ENCODE measurements around the gene ARHGEF40.

Gene ARHGEF40

DNA sequence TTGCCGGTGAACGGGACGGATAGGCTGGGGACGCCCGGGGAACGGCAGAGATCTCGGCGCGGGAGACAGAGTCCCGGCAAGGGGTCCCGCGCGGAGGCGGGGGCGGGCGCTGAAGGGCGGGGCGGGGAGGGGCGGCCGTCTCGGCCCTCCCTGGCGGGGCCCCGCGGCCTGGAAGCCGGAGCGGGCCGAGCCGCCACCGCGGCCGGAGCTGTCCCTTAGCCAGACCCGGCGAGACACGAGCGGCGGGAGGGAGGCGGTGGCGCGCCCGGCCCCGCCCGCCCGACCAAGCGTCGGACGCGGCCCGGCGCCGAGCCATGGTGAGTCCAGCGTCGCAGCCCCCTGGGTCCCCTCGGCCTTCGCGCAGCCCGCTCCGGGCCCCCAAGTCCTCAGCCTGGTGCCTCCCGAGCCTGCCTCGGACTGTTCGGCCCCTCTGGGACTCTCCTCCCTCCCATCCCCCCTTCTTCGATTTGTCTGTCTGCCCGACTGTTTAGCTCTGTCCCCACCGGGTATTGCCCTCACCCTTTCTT lies at the start of gene ARHGEF40:
ARHGEF40 (plus strand) TSS at position 222 of the 527 bp plus-strand sequence; CDS start at position 315, 93 bp downstream.
- DNase-seq = no peak

DNA sequence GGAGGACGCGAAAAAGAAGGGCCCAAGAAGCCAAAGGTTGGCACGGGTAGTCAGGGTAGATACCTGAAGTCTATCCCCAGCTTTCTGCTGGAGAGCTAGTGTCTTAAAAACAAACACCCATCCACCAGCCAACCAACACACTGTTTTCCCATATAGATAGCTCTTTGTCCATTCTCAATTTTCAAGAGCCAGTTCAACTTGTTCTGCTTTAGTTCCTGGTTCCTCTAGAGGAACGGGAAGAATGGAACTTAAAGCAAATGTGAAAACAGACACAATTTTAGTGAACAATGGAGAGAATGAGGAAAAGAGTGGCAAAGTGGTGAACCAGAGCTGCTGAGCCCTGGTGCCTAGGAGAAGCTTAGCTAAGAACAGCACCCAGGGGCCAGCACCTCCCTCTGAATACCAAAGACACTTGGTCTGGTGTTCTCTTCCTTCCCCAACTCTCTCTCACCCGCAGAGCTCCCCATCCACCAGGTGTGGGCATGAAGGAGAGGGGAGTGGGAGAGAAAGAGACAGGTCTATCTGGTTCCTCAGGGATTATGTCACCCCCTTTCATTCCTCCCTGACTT lies 49.0 kb upstream of the ARHGEF40 start:
- no peak for DNase-seq

GRCh38 chr14:21022686-21023085 lies 47.4 kb upstream of the ARHGEF40 start:
- no peak for DNase-seq

GRCh38 chr14:21023174-21023573 lies 46.9 kb upstream of the ARHGEF40 start:
- DNase-seq = no peak

- no peak for DNase-seq
Measured at GRCh38 chr14:21023817-21024584, 46.1 kb upstream of the ARHGEF40 start.

- DNase-seq = peak; percentile 80
Measured at GRCh38 chr14:21024585-21025370, 45.3 kb upstream of the ARHGEF40 start, which contains the start of gene NDRG2. Gene NDRG2 (minus strand): TSS chr14:21025061. CDS start chr14:21023315, 1,746 bp downstream.

DNA sequence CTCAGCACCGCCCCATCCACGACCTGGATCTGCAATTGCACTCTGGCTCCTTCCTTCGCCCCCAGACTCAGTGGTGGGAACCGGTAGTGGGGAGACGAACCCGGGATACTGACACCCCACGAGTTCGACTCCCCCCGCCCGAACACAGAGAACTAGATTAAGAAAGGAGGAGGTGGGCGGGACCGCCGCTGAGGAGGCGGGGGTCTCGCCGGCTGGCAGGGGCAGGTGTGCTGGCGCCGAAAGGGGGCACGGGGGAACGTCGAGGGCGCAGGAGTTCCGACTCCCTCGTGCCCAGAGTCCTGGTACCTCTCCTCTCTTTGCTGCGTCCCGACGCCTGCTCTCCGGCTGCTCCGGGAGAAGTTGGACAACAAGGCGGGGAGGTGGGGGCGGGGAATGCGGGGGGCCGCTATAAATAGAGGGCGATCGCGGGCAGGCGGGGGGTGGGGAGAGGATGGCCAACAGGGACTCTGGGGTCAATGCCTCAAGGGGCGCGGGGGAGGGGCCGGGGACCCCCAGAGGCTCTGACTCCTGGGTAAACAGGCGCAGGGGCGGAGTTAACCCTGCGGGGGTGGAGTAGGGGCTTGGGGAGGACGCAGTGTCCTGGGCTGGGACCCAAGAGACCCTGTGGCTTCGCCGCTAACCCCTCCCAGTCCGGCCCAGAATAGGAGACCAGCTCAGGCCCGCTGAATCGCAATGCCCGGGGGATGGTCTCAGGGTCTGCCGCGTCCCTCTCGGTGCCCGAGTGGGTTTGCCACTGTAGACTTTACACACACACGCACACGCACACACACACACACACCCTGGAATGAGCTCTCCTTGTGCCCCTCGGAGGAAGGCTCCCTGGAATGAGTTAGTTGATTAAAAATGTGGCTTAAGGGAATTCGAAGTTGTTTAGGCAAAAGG lies 44.5 kb upstream of the ARHGEF40 start:
- DNase-seq = peak; percentile 61

GRCh38 chr14:21026274-21026987 lies 43.7 kb upstream of the ARHGEF40 start:
- DNase-seq = no peak

DNA sequence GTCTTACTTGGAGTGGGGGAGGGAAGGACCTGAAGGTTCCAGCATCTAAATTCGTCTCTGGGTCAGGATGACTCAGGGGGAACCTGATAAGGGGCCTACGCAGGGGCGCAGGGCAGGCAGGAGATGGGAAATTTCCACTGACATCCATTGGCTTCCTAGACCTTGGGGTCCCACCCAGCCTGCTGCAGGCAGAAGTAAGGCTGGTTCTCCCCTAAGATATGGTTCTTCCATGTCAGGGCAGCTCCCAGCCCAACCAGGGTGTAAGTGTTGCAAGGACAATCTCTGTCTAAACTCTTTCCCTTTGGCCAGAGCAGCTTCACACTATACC lies 43.2 kb upstream of the ARHGEF40 start:
- no peak for DNase-seq

- no peak for DNase-seq
Measured at GRCh38 chr14:21029917-21030316, 40.2 kb upstream of the ARHGEF40 start, which contains the start of gene TPPP2. Gene TPPP2 (plus strand): TSS chr14:21030217. CDS start chr14:21030582, 365 bp downstream.

GRCh38 chr14:21030531-21030930 lies 39.6 kb upstream of the ARHGEF40 start:
- no peak for DNase-seq

- DNase-seq = no peak
Measured at GRCh38 chr14:21032326-21033132, 37.6 kb upstream of the ARHGEF40 start.

DNA sequence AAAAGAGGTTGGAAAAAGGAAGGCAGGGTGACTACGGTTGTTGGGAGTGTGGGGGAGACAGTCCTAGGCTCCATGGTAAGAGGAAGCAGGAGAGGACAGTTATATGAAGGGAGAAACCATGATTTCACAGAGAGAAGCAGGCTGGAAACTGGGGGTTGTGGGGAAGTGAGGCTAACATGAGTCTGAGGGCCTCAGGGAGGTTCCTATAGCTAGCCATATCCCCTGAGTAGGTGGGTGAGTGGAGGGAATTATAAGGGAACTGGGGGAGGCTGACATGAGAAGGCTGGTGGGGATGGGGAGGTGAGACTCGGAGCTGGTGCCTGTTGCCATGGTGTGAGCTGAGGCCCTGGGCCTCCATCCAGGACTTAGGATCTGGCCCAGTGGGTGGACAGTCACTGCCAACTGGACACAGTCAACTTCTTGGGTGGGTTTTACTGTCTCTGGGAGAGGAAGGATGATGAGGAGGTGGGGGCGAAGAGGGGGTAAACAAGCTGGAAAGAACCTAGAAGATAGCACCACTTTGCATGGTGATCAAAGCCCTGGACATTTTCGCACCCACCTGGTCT lies 36.9 kb upstream of the ARHGEF40 start:
- DNase-seq = no peak

DNA sequence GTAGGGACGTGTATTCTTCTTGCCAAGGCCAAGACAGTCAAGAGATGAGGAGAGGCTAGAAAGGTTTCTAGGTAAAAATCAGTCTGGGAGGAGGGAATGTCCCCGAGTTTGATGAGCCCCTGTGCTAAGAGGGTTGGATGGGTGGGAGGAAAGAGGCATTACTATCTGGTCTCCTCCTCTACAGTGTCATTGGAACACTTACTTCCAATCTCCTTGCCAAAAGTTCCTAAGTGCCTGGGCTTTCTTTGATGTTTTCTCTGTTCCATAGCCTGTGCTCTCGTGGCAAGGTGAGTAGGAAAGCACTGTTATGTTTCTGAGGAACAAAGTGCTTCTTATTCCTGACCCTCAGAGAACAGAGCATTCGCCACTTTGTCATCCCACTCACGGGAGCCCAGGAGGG lies 35.4 kb upstream of the ARHGEF40 start, which contains the start of gene RNASE13:
RNASE13 (minus strand) TSS at position 101 of the 400 bp plus-strand sequence. CDS start 519 bp downstream, outside the sequence.
- DNase-seq = no peak

- no peak for DNase-seq
Measured at GRCh38 chr14:21036751-21037150, 33.4 kb upstream of the ARHGEF40 start.

DNA sequence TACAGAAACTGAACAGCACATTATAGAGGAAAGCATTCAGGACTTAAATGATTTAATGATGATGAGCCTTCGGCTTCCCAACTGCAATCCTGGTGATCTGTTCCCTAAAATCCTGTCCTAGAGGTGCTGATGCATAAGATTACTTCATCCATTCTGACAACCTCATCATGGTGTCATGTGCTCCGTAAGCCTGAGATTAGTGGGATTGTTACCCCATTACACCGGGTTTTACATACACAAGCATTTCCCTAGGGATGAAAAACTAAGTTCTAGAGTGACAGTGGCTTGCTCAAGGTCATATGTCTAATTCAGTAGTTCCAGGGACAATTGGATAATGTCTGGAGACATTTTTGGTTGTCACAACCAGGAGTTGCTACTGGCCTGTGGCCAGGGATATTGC lies 32.9 kb upstream of the ARHGEF40 start:
- DNase-seq = no peak

GRCh38 chr14:21038441-21039422 lies 31.4 kb upstream of the ARHGEF40 start:
- peak; percentile 82 for DNase-seq

GRCh38 chr14:21039585-21040369 lies 30.3 kb upstream of the ARHGEF40 start:
- DNase-seq = peak; percentile 76

All from NCI-H2171 treated with DMSO at 0.1 percent for 48 hours (cell line).